Osteocyte (in vitro differentiated cells): Measurements from ENCODE around the gene JAKMIP1. TPM values are rescaled to one million over a fixed set of nuclear protein-coding genes. Genes with fewer than 3 reads are reported as not detected.

ENCODE experiments used
- DNase-seq: peaks from one replicate; pipeline ENCODE4 v3.0.0; 2021; ENCODE audit warnings: mixed read lengths; ENCODE audit not compliant: unreplicated experiment; ENCODE audit errors: extremely low spot score
- H3K27ac Mint-ChIP-seq: one replicate; pipeline ENCODE4 v1.8.0; 2021; ENCODE audit warnings: mild to moderate bottlenecking, mixed read lengths; ENCODE audit not compliant: unreplicated experiment
- H3K27me3 Mint-ChIP-seq: one replicate; pipeline ENCODE4 v1.8.0; 2021; ENCODE audit warnings: mixed read lengths; ENCODE audit not compliant: unreplicated experiment
- H3K36me3 Mint-ChIP-seq: one replicate; pipeline ENCODE4 v1.8.0; 2021; ENCODE audit warnings: mixed read lengths; ENCODE audit not compliant: unreplicated experiment
- H3K4me1 Mint-ChIP-seq: one replicate; pipeline ENCODE4 v1.8.0; 2021; ENCODE audit warnings: mixed read lengths; ENCODE audit not compliant: unreplicated experiment
- H3K4me3 Mint-ChIP-seq: one replicate; pipeline ENCODE4 v1.8.0; 2021; ENCODE audit warnings: mild to moderate bottlenecking, moderate library complexity, mixed read lengths; ENCODE audit not compliant: unreplicated experiment
- H3K9me3 Mint-ChIP-seq: one replicate; pipeline ENCODE4 v1.8.0; 2021; ENCODE audit warnings: mixed read lengths; ENCODE audit not compliant: unreplicated experiment
- CTCF ChIP-seq: fragments of 200-600 bp; sonication (generic); IDR thresholded peaks from 2 replicates; pipeline ENCODE4 v1.5.0; 2021; ENCODE audit warnings: antibody characterized with exemption, mild to moderate bottlenecking, moderate library complexity
- total RNA-seq: library from RNA; stranded (reverse); gene quantifications from 2 replicates; pipeline ENCODE4 v1.2.1, GENCODE V29; 2021

JAKMIP1 gene
- total RNA-seq, 1 donor from 2014 or later = not detected

- peaks cover 13% of the 10 kb centered on the region for H3K27me3 Mint-ChIP-seq
- no peak overlapping the region for H3K4me3 Mint-ChIP-seq
- TF ChIP-seq CTCF = no peak
- no peaks in the 10 kb centered on the region for H3K9me3 Mint-ChIP-seq
- no peak overlapping the region for H3K27ac Mint-ChIP-seq
- no peak for DNase-seq
- H3K36me3 Mint-ChIP-seq = no peaks in the 10 kb centered on the region
- H3K4me1 Mint-ChIP-seq = no peaks in the 10 kb centered on the region
These were observed 151.1 kb downstream of the JAKMIP1 start for GRCh38 chr4:6049278-6049677.

- DNase-seq = no peak
- Mint-ChIP-seq H3K27ac (no peak overlapping the region), H3K9me3 (no peaks in the 10 kb centered on the region), H3K27me3 (peaks cover 13% of the 10 kb centered on the region), H3K4me1 (no peaks in the 10 kb centered on the region), H3K4me3 (no peak overlapping the region), H3K36me3 (no peaks in the 10 kb centered on the region)
- no peak for TF ChIP-seq CTCF
These were observed 151.8 kb downstream of the JAKMIP1 start for GRCh38 chr4:6048537-6048936.

- no peak overlapping the region for H3K4me3 Mint-ChIP-seq
- peaks cover 13% of the 10 kb centered on the region for H3K27me3 Mint-ChIP-seq
- no peak overlapping the region for H3K27ac Mint-ChIP-seq
- TF ChIP-seq CTCF = no peak
- DNase-seq = no peak
- H3K4me1 Mint-ChIP-seq = no peaks in the 10 kb centered on the region
- no peaks in the 10 kb centered on the region for H3K36me3 Mint-ChIP-seq
- no peaks in the 10 kb centered on the region for H3K9me3 Mint-ChIP-seq
These were observed 153.1 kb downstream of the JAKMIP1 start for GRCh38 chr4:6047130-6047673.

GRCh38 chr4:6046526-6047129 lies 153.7 kb downstream of the JAKMIP1 start:
- no peaks in the 10 kb centered on the region for H3K4me1 Mint-ChIP-seq
- no peaks in the 10 kb centered on the region for H3K36me3 Mint-ChIP-seq
- DNase-seq = no peak
- H3K4me3 Mint-ChIP-seq = no peak overlapping the region
- H3K9me3 Mint-ChIP-seq = no peaks in the 10 kb centered on the region
- H3K27ac Mint-ChIP-seq = no peak overlapping the region
- H3K27me3 Mint-ChIP-seq = peaks cover 11% of the 10 kb centered on the region
- TF ChIP-seq CTCF = no peak

- no peak overlapping the region for H3K4me3 Mint-ChIP-seq
- no peaks in the 10 kb centered on the region for H3K9me3 Mint-ChIP-seq
- H3K27me3 Mint-ChIP-seq = peaks cover 8% of the 10 kb centered on the region
- DNase-seq = no peak
- H3K4me1 Mint-ChIP-seq = no peaks in the 10 kb centered on the region
- no peak for TF ChIP-seq CTCF
- H3K36me3 Mint-ChIP-seq = no peaks in the 10 kb centered on the region
- no peak overlapping the region for H3K27ac Mint-ChIP-seq
These were observed 155.5 kb downstream of the JAKMIP1 start for GRCh38 chr4:6044805-6045204.
